ENCODE results near the gene NRDC. TPM values are rescaled to one million over a fixed set of nuclear protein-coding genes. Genes with fewer than 3 reads are reported as not detected.

The NRDC gene
- total and polyA plus RNA-seq, 2 experiments from 2014 or later, result 51.3 to 113 TPM

DNA sequence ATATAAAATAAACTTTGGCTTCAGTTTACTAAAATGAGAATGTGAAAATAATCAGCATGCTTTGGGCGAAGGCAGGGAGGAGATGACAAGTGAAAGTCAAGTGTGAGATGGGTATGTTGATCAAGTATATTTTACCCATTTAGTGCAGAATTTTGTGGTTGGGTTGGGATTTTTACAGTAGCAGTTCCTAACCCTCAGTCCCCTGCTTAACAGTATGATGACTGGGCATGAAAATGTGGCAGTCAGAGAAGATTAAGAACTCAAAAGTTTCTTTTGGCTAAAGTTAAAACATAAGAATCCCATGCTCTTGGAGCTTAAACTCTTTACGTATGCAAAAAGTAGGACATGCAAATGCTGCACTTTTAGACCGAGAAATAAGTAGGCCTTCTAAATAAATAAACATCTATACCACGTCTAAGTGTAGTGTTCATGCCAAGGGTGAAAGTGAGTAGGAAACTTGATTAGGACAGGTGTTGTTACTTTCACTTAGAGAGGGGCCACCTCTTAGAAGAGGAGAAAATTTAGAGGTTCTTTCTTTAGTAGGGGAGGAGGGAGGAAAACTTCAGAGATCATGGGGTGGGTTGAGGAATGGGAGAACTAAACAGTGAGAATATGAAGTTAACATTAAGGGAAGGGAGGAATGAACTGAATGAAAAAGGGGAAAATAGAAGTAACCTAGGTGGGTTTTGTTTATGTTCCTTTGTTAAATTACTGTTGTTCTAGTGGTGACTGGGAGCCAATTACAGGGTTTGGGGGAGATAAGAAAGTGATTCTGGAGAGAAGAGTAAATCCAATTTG is 133.8 kb downstream of the NRDC start:
- H3K9me3 ChIP-seq (ENCODE audit: low read depth), result no peaks in the 10 kb centered on the region
- H3K36me3 ChIP-seq, result peaks cover 20% of the 10 kb centered on the region
- H3K27ac ChIP-seq, result peak overlapping the region; percentile 37
- no peak overlapping the region for H3K4me3 ChIP-seq
- no peak for DNase-seq (ENCODE audit: low read depth in 1 of 2, low spot score in 1 of 2)
- TF ChIP-seq, protein P1, sequence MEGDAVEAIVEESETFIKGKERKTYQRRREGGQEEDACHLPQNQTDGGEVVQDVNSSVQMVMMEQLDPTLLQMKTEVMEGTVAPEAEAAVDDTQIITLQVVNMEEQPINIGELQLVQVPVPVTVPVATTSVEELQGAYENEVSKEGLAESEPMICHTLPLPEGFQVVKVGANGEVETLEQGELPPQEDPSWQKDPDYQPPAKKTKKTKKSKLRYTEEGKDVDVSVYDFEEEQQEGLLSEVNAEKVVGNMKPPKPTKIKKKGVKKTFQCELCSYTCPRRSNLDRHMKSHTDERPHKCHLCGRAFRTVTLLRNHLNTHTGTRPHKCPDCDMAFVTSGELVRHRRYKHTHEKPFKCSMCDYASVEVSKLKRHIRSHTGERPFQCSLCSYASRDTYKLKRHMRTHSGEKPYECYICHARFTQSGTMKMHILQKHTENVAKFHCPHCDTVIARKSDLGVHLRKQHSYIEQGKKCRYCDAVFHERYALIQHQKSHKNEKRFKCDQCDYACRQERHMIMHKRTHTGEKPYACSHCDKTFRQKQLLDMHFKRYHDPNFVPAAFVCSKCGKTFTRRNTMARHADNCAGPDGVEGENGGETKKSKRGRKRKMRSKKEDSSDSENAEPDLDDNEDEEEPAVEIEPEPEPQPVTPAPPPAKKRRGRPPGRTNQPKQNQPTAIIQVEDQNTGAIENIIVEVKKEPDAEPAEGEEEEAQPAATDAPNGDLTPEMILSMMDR (IDR thresholded peaks at IDR 0.05; ENCODE audit: low read depth, low read length), result no peak
- H3K27me3 ChIP-seq, result no peaks in the 10 kb centered on the region
- peaks cover 19% of the 10 kb centered on the region for H3K4me1 ChIP-seq (ENCODE audit: low read depth)

DNA sequence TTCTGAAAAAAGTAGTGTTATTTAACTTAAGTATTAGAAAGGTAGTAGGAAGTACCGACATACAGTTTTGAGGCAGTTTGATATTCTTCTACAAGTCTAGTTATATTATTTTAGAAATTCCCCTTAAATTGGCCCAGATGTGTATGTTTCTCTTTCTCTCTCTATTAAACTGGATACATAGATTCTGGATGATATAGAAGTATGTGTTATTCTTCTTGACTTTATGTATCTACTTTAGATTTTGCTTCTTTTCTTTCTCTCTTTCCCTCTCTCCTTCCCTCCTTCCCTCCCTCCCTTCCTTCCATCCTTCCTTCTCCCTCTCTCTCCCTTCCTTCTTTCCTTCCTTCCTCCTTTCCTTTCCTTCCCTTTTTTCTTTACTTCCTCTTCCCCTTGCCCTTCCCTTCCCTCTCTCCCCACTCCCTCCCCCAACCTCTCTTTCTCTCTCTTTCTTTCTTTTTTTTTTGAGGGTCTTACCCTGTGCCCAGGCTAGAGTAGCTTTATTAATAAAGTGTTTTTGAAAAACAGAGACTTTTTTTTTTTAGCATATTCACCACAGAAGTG is 137.3 kb downstream of the NRDC start:
- TF ChIP-seq, protein P1 (IDR thresholded peaks at IDR 0.05; ENCODE audit: low read depth, low read length), result no peak
- DNase-seq (ENCODE audit: low read depth in 1 of 2, low spot score in 1 of 2), result no peak
- H3K4me3 ChIP-seq, result no peak overlapping the region
- H3K36me3 ChIP-seq, result peaks cover under 1% of the 10 kb centered on the region
- H3K4me1 ChIP-seq (ENCODE audit: low read depth), result peaks cover 43% of the 10 kb centered on the region
- no peaks in the 10 kb centered on the region for H3K9me3 ChIP-seq (ENCODE audit: low read depth)
- no peaks in the 10 kb centered on the region for H3K27me3 ChIP-seq
- H3K27ac ChIP-seq, result no peak overlapping the region

GRCh38 chr1:51740652-51741051 is 137.9 kb downstream of the NRDC start:
- no peak overlapping the region for H3K27ac ChIP-seq
- peaks cover 43% of the 10 kb centered on the region for H3K4me1 ChIP-seq (ENCODE audit: low read depth)
- H3K9me3 ChIP-seq (ENCODE audit: low read depth), result no peaks in the 10 kb centered on the region
- DNase-seq (ENCODE audit: low read depth in 1 of 2, low spot score in 1 of 2), result no peak
- TF ChIP-seq, protein P1 (IDR thresholded peaks at IDR 0.05; ENCODE audit: low read depth, low read length), result no peak
- H3K27me3 ChIP-seq, result no peaks in the 10 kb centered on the region
- no peak overlapping the region for H3K4me3 ChIP-seq
- H3K36me3 ChIP-seq, result no peaks in the 10 kb centered on the region

Other genes with a start within 250 kb of the NRDC start
- 2.7 and 6.9 TPM in 2 replicates for gene RAB3B, start 112.0 kb upstream of the NRDC start, total RNA-seq
- gene RAB3B, start 112.0 kb upstream of the NRDC start, polyA plus RNA-seq, result 1.5 and 4.2 TPM in 2 replicates
- 6.2 and 11.9 TPM in 2 replicates for gene KTI12, start 155.1 kb upstream of the NRDC start, total RNA-seq
- gene KTI12, start 155.1 kb upstream of the NRDC start, polyA plus RNA-seq, result 6.6 and 11.0 TPM in 2 replicates
- gene TXNDC12, start 176.5 kb upstream of the NRDC start, total RNA-seq, result 48.8 and 51.9 TPM in 2 replicates
- gene TXNDC12, start 176.5 kb upstream of the NRDC start, polyA plus RNA-seq, result 58.0 and 62.4 TPM in 2 replicates
- 51.1 and 66.0 TPM in 2 replicates for gene BTF3L4, start 177.6 kb upstream of the NRDC start, total RNA-seq
- 108 and 137 TPM in 2 replicates for gene BTF3L4, start 177.6 kb upstream of the NRDC start, polyA plus RNA-seq

Data from cardiac muscle cell (in vitro differentiated cells and primary cell).